ENCODE data around the gene STK16. TPM values are rescaled to one million over a fixed set of nuclear protein-coding genes. Genes with fewer than 3 reads are reported as not detected.

STK16 gene
- total and polyA plus RNA-seq, 2 of the 13 experiments (the other 11 are each of a cell fraction or from before 2014, with no cell fraction given): 28.0 to 50.9 TPM

DNA sequence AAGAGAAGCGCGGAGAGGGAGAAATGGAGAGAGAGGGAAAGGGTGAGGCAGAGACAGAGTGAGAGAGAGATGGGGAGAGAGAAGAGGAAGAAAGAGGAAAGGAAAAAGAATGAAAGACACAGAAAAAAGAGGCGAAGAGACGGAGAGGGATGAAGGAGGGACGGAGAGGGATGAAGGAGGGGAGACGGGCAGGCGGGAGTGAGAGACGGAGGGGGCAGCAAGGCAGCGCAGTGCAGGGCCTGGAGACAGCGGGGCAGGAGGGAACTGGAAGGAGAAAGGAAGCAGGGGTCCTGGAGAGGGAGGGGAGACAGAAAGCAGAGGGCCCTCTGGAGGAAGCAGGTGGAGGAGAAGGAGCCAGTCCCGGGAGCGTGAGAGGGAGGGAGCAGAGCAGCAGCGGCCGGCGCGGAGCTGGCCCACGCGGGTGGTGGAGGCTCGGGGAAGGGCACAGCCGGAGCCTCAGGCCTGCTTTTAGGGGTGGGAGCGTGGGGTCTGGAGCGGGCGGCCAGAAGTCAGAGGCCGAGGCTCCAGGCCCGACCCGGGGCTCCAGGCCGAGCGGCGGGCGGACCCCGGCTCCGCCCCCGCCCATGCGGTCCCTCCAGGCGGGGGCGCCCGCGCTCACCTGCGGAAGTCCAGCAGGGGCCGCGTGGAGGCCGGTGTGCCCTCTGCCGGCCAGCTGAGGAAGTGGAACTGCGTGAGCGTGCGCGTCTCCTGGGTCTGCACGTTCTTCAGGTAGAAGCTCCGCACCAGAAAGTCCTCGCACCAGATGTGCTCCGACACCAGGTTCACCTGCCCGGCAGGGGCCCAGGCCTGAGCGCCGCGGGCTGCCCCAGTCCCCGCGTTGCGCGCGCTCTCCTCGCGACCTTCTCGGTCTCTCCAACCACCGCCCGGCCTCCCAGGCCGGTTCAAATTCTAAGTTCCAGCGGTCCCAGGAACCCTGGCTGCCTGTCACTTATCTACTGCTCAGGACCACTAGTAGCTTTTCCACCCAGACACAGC is 49.4 kb downstream of the STK16 start (continued):
- peak; percentile 92 for TF ChIP-seq BORCS8-MEF2B (CRISPR knock-in tag; IDR thresholded peaks at IDR 0.05)
- peak; percentile 83 for TF ChIP-seq KAT8 (CRISPR knock-in tag; IDR thresholded peaks at IDR 0.05)
- peak; percentile 94 for TF ChIP-seq AHR (CRISPR knock-in tag; IDR thresholded peaks at IDR 0.05)
- peak; percentile 90 for TF ChIP-seq HNRNPK (IDR thresholded peaks at IDR 0.05; ENCODE audit: low read depth, low read length, poor library complexity, severe bottlenecking)
- peak; percentile 59; the same call in 1 of the 2 replicates for TF ChIP-seq ZNF776 (CRISPR knock-in tag; IDR thresholded peaks at IDR 0.05)
- TF ChIP-seq, protein P1, sequence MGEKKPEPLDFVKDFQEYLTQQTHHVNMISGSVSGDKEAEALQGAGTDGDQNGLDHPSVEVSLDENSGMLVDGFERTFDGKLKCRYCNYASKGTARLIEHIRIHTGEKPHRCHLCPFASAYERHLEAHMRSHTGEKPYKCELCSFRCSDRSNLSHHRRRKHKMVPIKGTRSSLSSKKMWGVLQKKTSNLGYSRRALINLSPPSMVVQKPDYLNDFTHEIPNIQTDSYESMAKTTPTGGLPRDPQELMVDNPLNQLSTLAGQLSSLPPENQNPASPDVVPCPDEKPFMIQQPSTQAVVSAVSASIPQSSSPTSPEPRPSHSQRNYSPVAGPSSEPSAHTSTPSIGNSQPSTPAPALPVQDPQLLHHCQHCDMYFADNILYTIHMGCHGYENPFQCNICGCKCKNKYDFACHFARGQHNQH (CRISPR knock-in tag; IDR thresholded peaks at IDR 0.05): peak; percentile 95; the same call in 1 of the 2 replicates
- TF ChIP-seq ZNF781 (CRISPR knock-in tag; IDR thresholded peaks at IDR 0.05; ENCODE audit: borderline replicate concordance, not compliant biosample characterization): peak; percentile 27
- no peak; the same call in 1 of the 2 replicates for TF ChIP-seq ZNF746 (CRISPR knock-in tag; IDR thresholded peaks at IDR 0.05)
- TF ChIP-seq, protein P2, sequence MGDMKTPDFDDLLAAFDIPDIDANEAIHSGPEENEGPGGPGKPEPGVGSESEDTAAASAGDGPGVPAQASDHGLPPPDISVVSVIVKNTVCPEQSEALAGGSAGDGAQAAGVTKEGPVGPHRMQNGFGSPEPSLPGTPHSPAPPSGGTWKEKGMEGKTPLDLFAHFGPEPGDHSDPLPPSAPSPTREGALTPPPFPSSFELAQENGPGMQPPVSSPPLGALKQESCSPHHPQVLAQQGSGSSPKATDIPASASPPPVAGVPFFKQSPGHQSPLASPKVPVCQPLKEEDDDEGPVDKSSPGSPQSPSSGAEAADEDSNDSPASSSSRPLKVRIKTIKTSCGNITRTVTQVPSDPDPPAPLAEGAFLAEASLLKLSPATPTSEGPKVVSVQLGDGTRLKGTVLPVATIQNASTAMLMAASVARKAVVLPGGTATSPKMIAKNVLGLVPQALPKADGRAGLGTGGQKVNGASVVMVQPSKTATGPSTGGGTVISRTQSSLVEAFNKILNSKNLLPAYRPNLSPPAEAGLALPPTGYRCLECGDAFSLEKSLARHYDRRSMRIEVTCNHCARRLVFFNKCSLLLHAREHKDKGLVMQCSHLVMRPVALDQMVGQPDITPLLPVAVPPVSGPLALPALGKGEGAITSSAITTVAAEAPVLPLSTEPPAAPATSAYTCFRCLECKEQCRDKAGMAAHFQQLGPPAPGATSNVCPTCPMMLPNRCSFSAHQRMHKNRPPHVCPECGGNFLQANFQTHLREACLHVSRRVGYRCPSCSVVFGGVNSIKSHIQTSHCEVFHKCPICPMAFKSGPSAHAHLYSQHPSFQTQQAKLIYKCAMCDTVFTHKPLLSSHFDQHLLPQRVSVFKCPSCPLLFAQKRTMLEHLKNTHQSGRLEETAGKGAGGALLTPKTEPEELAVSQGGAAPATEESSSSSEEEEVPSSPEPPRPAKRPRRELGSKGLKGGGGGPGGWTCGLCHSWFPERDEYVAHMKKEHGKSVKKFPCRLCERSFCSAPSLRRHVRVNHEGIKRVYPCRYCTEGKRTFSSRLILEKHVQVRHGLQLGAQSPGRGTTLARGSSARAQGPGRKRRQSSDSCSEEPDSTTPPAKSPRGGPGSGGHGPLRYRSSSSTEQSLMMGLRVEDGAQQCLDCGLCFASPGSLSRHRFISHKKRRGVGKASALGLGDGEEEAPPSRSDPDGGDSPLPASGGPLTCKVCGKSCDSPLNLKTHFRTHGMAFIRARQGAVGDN (CRISPR knock-in tag; IDR thresholded peaks at IDR 0.05): peak; percentile 97
- TF ChIP-seq RARA (CRISPR knock-in tag; IDR thresholded peaks at IDR 0.05): peak; percentile 50
- TF ChIP-seq ZNF317 (CRISPR knock-in tag; IDR thresholded peaks at IDR 0.05): 0 out of 2 replicates have a peak, but pooled peaks have one; percentile 43
- TF ChIP-seq POLR2AphosphoS5 (IDR thresholded peaks at IDR 0.05; ENCODE audit: low read depth, low read length): peak; percentile 50; the same call in 1 of the 2 replicates
- TF ChIP-seq RFX5 (IDR thresholded peaks at IDR 0.05; ENCODE audit: low read depth, low read length): no peak
- no peak for TF ChIP-seq SP140L (CRISPR knock-in tag; IDR thresholded peaks at IDR 0.05; ENCODE audit: borderline replicate concordance)
- TF ChIP-seq, protein P3, sequence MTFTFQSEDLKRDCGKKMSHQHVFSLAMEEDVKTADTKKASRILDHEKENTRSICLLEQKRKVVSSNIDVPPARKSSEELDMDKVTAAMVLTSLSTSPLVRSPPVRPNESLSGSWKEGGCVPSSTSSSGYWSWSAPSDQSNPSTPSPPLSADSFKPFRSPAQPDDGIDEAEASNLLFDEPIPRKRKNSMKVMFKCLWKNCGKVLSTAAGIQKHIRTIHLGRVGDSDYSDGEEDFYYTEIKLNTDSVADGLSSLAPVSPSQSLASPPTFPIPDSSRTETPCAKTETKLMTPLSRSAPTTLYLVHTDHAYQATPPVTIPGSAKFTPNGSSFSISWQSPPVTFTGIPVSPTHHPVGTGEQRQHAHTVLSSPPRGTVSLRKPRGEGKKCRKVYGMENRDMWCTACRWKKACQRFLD (CRISPR knock-in tag; IDR thresholded peaks at IDR 0.05; ENCODE audit: borderline replicate concordance): peak; percentile 40; the same call in 1 of the 2 replicates
- TF ChIP-seq ZNF530 (CRISPR knock-in tag; IDR thresholded peaks at IDR 0.05; ENCODE audit: low read depth): no peak
- TF ChIP-seq STAG1 (CRISPR knock-in tag; IDR thresholded peaks at IDR 0.05): peak; percentile 84
- TF ChIP-seq, protein P4, sequence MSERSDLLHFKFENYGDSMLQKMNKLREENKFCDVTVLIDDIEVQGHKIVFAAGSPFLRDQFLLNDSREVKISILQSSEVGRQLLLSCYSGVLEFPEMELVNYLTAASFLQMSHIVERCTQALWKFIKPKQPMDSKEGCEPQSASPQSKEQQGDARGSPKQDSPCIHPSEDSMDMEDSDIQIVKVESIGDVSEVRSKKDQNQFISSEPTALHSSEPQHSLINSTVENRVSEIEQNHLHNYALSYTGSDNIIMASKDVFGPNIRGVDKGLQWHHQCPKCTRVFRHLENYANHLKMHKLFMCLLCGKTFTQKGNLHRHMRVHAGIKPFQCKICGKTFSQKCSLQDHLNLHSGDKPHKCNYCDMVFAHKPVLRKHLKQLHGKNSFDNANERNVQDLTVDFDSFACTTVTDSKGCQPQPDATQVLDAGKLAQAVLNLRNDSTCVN (CRISPR knock-in tag; IDR thresholded peaks at IDR 0.05; ENCODE audit: borderline replicate concordance): peak; percentile 63; the same call in 1 of the 2 replicates
- TF ChIP-seq ZIK1 (CRISPR knock-in tag; IDR thresholded peaks at IDR 0.05; ENCODE audit: borderline replicate concordance, low read depth): peak; percentile 69; the same call in 1 of the 2 replicates
- TF ChIP-seq ZBTB7A (CRISPR knock-in tag; IDR thresholded peaks at IDR 0.05): 0 out of 2 replicates have a peak, but pooled peaks have one; percentile 8
